Stimulated activated CD4-positive, alpha-beta T cell treated with anti-CD3 and anti-CD28 coated beads, Interleukin-1b, Interleukin-23, amount 100 ng/mL, for 1 hour (primary cell): ENCODE measurements around the gene SANBR.
"Not testable (repeated sequence)": the region's sequence is repeated elsewhere in the genome, so short reads cannot be mapped to it uniquely, and the experiment has no call there.

ENCODE experiments used
- DNase-seq, 2 donors: peaks; one replicate each; pipeline ENCODE4 v3.0.0-alpha.2; 2020; ENCODE audit warnings: low read depth in 2 of 2

Gene SANBR

DNA sequence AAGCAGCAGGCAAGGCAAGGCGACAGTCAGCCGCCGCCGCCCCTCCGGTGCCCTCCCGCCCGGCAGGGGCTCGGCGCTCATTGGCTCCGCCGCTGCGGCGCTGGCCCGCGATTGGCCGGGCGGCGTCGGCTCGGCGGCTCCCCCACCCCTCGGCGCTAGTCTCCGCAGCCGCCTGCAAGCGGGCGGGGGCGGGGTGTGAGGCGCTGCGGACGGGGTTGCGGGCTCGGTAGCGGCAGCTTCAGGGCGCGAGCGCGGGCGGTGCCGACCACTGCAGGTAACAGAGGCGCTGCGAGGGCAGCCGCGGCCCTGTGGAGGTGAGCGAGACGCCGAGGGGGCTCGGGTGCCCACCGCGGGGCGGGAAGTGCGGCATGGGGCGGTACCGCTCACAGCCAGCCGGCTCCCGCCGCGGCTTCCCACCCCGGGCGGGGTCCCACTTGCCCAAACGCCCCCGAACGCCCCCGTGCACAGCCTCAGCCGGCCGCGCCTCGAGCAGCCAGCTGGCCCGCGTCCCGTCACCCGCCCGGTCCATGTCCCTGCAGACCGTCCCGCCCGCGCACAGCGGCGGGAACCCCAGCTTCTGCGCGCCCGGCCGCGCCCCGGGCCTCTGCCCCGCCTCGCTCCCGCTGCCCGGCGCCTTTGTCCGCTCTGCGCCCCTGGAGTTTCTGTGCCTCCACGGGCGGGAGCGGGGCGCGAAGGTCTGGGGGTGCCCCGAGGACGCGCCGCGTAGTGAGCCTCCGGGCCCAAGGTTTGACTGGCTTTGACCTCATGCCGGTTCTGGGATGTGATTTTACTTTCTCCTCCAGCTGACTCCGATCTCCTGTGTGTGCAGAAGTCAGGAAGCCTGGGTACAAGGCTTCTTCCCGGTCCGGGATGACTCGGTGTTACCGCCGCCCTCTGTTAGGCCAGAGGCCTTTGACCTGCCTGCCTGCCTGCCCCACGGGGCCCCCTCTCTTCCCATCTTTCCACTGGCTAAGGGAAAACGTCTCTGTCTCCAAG lies at the start of gene SANBR:
TSS of gene SANBR (plus strand) at position 158 of the 996 bp plus-strand sequence. CDS start 4,480 bp downstream, outside the sequence.
- DNase-seq, result peak; percentile 47 to 72

DNA sequence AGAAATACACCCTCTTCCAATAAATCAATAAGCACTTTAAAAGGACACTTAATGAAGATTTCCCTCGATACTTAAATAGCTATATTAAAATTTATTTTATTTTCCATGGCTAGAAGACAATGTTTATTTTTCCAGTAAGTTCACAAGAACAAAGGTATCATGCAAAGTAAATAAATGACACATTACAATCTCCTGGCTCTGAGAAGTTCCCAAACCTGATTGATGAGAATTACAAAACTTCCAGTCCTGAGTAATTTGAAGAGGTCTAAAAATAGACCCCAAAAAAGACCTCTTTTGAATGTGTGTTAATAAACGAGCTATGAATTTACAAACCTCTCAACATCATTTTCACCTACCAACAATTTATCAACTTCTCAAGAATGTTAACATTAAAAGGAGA lies 49.7 kb upstream of the SANBR start:
- no peak for DNase-seq

DNA sequence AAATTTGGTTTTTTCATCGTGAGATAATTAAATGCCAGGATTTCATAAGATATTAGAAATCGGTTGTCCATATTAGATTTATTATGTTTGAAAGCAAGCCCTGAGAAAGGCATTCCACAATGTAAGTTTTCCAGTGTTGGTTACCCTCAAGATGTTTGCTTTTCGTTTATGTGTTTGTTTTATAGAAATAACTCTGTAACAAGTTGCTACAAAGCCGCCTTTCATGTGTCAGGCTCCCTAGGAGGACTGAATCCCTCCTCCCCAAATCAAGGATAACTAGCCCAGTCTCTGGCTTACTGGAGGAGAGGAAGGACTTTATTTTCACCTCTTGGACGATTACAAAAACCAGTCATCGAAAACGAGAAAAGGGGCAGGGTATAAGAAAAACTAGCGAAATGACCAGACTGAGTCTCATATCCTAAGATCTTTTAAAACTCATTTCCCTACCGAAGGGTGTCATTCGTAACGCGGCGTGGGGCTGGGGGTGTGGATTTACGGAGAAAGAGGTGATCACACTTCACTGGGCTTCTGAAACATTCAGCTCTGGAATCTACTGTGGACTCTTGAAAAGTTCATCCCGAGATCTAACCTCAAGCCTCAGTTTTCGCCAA lies 49.2 kb upstream of the SANBR start:
- no peak for DNase-seq

DNA sequence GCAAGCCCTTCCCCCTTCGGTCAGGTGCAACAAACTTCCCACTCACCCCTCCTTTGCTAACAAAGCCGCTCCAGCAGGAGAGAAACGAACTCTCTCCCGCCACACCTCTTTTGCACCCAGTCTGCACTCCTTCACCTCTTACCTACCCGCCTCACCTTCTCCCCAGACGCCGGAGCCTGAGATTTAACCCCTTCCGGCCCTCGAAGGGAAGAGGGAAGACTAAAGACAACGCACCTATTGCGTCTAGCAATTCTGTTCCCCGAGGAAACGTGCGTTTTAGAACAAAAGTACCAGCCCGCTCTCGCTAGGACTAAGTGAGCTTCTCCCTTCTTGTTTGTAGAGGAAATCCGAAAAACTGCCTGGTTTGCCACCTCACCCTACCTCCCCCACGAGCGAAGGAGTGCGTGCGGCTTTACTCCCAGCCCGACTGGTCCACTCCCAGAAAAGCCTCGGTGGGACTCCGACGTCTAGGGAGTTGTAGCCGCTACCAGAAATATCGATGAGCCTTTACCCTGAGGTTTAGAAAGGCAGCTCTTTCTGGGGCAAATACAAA lies 48.6 kb upstream of the SANBR start:
- peak; percentile 25 to 43 for DNase-seq

GRCh38 chr2:61017556-61018317 lies 47.9 kb upstream of the SANBR start, which contains the start of the genes PEX13 and PUS10:
TSS of gene PEX13 (plus strand) at chr2:61017720. CDS start at chr2:61017760, 40 bp downstream.
TSS of gene PUS10 (minus strand) at chr2:61018255. CDS start at chr2:61011890, 6,365 bp downstream.
- DNase-seq, result peak; percentile 4 to 41

GRCh38 chr2:61018318-61018755 lies 47.3 kb upstream of the SANBR start:
- no peak for DNase-seq

- no peak for DNase-seq
These were observed 46.9 kb upstream of the SANBR start for GRCh38 chr2:61018798-61019197.

- DNase-seq, result no peak
These were observed 44.4 kb upstream of the SANBR start for GRCh38 chr2:61021228-61021660.

- DNase-seq, result no peak
These were observed 42.0 kb upstream of the SANBR start for GRCh38 chr2:61023670-61024069.

DNA sequence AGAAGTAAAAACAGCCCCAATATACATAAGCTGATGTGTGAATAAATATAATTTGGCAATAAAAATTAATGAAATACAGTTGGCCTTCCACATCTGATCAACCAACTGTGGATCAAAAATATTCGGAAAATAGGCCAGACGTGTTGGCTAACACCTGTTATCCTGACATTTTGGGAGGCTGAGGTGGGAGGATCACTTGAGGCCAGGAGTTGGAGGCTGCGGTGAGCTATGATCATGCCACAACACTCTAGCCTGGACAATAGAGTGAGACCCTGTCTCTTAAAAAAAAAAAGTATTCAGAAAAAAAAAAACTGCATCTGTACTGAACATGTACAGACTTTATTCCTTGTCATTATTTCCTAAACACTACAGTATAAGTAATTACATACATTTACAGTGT lies 36.1 kb upstream of the SANBR start:
- DNase-seq, result no peak

GRCh38 chr2:61034592-61034991 lies 31.1 kb upstream of the SANBR start:
- not testable (repeated sequence) for DNase-seq

DNA sequence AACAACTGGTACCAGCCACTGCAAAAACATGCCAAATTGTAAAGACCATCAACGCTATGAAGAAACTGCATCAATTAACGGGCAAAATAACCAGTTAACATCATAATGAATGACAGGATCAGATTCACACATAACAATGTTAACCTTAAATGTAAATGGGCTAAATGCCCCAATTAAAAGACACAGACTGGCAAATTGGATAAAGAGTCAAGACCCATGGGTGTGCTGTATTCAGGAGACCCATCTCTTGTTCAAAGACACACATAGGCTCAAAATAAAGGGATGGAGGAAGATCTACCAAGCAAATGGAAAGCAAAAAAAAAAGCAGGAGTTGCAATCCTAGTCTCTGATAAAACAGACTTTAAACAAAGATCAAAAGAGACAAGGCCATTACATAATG lies 29.0 kb upstream of the SANBR start:
- DNase-seq, result not testable (repeated sequence)

GRCh38 chr2:61042807-61043206 lies 22.9 kb upstream of the SANBR start:
- no peak for DNase-seq

DNA sequence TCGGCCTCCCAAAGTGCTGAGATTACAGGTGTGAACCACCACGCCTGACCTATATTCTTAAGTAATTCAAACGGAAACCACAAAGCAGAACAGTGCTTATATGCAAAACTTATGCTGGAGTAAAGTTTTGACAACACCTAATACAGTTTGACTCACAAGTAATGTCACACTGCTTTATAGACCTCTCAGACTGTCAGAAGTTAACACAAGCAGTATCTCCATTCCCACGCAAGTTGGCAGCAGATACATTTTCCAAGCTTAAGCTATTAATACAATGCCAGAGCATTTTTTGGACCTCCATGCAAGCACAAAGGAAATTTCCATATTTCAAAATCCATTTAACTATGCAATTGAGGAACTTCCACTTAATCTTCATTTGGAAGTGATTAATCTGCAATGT lies 21.0 kb upstream of the SANBR start:
- no peak for DNase-seq

DNA sequence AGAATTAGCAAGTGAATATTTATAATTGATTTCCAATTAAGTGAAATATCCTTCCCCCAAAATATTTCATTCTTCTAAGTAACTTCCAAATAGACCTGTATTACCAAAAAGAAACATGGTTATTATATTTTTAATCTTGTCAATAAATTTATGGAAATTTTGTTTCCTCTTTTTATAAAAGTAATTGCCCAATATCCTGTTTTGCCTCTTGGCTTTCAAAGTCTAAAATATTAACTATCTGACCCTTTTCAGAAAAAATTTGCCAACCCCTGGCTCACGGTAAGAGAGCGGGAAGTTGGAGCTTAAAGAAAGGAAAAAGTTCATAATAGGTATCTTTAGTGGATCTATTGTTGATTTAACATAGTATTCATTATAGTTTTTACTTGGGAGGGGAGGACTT lies 20.4 kb upstream of the SANBR start:
- no peak for DNase-seq

- no peak for DNase-seq
These were observed 19.7 kb upstream of the SANBR start for GRCh38 chr2:61045999-61046398.

- no peak for DNase-seq
These were observed 10.1 kb upstream of the SANBR start for GRCh38 chr2:61055557-61055956.

- DNase-seq, result no peak
These were observed 8.1 kb upstream of the SANBR start for GRCh38 chr2:61057562-61057961.

DNA sequence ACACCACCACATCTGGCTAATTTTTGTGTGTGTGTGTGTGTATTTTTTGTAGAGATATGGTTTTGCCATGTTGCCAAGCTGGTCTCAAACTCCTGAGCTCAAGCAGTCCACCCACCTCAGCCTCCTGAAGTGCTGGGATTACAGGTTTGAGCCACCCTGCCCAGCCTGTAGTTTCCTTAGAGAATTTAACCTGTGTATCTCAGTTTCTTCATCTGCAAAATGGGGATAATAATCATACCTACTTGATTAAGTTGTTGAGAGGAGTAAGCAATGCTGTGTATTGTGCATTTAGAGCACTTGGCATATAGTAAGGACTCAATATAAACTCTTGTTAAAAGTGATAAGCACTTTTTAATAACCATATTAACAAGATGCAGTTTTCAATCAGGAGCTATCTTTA lies 6.3 kb upstream of the SANBR start:
- no peak for DNase-seq

DNA sequence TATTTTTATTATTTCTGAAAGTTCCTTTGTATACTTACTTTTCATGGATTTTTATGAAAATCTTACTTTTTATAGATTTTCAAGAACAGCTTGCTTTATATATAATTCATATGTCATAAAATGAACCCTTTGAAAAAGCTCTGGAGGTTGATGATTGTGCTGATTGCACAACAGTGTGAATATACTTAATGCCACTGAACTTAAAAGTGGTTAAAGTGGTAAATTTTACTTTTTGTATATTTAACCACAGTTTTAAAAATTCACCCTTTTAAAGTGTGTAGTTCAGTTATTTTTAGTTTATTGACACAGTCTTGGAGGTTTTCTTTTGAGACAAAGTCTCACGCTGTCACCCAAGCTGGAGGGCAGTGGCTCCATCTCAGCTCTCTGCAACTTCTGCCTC lies 8.4 kb downstream of the SANBR start:
- no peak for DNase-seq

DNA sequence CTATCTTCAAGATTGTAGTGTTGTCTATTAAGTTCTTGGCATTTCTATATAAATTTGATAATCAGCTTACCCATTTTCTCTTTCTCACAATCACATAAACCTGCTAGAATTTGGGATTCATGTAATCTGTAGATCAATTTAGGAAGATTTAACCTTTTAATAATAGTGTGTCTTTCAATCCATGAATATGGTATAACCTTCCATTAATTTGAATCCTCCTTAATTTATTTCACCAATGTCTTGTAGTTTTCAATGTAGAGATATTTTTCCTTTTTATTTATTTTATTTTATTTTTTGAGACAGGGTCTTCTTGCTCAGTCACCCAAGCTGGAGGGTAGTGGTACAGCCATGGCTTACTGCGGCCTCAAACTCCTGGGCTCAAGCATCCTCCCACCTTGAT lies 20.2 kb downstream of the SANBR start:
- DNase-seq, result no peak

- DNase-seq, result no peak
These were observed 24.1 kb downstream of the SANBR start for GRCh38 chr2:61089797-61090196.
